Lower lobe of right lung (tissue), 2 donors: ENCODE results near the gene PARP14. TPM values are rescaled to one million over a fixed set of nuclear protein-coding genes. Genes with fewer than 3 reads are reported as not detected.

ENCODE experiments used
- ATAC-seq, 2 donors: fragments of 200-7000 bp; cut with Tn5 transposase; one replicate each; pipeline ENCODE4 v1.9.1; 2020 to 2022; ENCODE audit warnings: mild to moderate bottlenecking in 2 of 2, moderate library complexity in 2 of 2
- DNase-seq: peaks from one replicate; pipeline ENCODE4 v3.0.0-alpha.2; 2020
- H3K27ac ChIP-seq: fragments of 200-600 bp; one replicate; pipeline ENCODE4 v1.8.0; 2022
- H3K27me3 ChIP-seq: fragments of 200-600 bp; one replicate; pipeline ENCODE4 v1.8.0; 2022; ENCODE audit warnings: low read depth
- H3K36me3 ChIP-seq: fragments of 200-600 bp; one replicate; pipeline ENCODE4 v1.8.0; 2022; ENCODE audit warnings: mild to moderate bottlenecking
- H3K4me1 ChIP-seq: fragments of 200-600 bp; one replicate; pipeline ENCODE4 v1.8.0; 2022
- H3K4me3 ChIP-seq: fragments of 200-600 bp; one replicate; pipeline ENCODE4 v1.8.0; 2022; ENCODE audit warnings: mild to moderate bottlenecking
- H3K9me3 ChIP-seq: fragments of 200-600 bp; one replicate; pipeline ENCODE4 v1.8.0; 2022
- intact Hi-C: fragments of 100-400 bp; cut with DNase I; formaldehyde crosslinking; loops from one replicate; pipeline ENCODE4 v1.11.0; 2022
- long read RNA-seq: library from polyadenylated mRNA; unstranded; transcript quantifications from one replicate; pipeline ENCODE4 v2.0.0, GENCODE V29; 2021
- total RNA-seq: library from RNA; stranded (reverse); fragmentation: NEBNext Ultra II Directional; extraction: Animal tissue kit (Norgen Biotek cat#: 25700); gene quantifications from one replicate; pipeline ENCODE4 v1.2.1, GENCODE V29; 2021
- TF ChIP-seq, protein P1 (sequence below): fragments of 200-600 bp; IDR thresholded peaks from one replicate; pipeline ENCODE4 v1.8.0; 2022; ENCODE audit warnings: antibody characterized with exemption, mild to moderate bottlenecking
- donor health status: DM: no; HTN: yes; CAD: no; lungs with severe emphysema.

PARP14 gene, protein sequence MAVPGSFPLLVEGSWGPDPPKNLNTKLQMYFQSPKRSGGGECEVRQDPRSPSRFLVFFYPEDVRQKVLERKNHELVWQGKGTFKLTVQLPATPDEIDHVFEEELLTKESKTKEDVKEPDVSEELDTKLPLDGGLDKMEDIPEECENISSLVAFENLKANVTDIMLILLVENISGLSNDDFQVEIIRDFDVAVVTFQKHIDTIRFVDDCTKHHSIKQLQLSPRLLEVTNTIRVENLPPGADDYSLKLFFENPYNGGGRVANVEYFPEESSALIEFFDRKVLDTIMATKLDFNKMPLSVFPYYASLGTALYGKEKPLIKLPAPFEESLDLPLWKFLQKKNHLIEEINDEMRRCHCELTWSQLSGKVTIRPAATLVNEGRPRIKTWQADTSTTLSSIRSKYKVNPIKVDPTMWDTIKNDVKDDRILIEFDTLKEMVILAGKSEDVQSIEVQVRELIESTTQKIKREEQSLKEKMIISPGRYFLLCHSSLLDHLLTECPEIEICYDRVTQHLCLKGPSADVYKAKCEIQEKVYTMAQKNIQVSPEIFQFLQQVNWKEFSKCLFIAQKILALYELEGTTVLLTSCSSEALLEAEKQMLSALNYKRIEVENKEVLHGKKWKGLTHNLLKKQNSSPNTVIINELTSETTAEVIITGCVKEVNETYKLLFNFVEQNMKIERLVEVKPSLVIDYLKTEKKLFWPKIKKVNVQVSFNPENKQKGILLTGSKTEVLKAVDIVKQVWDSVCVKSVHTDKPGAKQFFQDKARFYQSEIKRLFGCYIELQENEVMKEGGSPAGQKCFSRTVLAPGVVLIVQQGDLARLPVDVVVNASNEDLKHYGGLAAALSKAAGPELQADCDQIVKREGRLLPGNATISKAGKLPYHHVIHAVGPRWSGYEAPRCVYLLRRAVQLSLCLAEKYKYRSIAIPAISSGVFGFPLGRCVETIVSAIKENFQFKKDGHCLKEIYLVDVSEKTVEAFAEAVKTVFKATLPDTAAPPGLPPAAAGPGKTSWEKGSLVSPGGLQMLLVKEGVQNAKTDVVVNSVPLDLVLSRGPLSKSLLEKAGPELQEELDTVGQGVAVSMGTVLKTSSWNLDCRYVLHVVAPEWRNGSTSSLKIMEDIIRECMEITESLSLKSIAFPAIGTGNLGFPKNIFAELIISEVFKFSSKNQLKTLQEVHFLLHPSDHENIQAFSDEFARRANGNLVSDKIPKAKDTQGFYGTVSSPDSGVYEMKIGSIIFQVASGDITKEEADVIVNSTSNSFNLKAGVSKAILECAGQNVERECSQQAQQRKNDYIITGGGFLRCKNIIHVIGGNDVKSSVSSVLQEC (N-terminal part only)
- 165 TPM for total RNA-seq
- long read RNA-seq, full-length matches to known transcripts = 8 of 60 reads
- long read RNA-seq, partial matches to known transcripts = 39 of 60 reads
- long read RNA-seq, other reads (novel, unspliced or antisense) = 13 of 60 reads

DNA sequence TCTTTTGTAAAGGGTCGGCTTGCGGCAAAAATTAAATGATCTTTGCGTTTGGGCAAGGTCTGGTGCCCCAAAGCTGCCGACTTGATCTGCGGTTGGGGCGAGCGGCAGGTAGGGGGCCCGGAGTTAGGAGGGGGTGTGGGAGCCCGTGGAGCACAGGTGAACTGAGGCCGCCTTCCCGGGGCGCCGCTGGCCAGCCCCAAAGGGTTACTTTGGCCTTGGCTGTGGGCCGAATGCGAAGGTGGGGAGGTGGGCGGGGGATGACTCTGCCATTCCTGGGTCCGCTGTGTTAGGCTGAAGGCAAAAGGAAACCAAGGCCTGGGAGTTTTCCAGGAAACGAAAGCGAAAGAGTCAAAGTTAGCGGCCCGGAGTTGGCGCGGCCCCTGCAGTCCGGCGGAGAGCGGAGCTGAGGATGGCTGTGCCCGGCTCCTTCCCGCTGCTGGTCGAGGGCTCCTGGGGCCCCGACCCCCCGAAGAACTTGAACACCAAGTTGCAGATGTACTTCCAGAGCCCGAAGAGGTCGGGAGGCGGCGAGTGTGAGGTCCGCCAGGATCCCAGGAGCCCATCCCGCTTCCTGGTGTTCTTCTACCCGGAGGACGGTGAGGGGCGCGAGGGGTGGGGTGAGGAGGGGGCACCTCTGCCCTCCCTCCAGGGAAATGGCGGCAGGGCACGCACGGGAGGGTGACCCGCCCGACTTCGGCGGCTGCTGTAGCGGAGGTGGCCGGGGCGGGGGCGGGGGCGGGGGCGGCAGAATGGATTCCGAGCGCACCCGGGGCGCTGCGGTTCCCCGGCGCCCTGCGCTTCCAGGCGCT is at the start of gene PARP14:
Gene PARP14, plus strand, starts transcription at position 365 of the 809 bp plus-strand sequence. Its CDS starts 45 bp downstream, at position 410.
- DNase-seq = peak; percentile 81

DNA sequence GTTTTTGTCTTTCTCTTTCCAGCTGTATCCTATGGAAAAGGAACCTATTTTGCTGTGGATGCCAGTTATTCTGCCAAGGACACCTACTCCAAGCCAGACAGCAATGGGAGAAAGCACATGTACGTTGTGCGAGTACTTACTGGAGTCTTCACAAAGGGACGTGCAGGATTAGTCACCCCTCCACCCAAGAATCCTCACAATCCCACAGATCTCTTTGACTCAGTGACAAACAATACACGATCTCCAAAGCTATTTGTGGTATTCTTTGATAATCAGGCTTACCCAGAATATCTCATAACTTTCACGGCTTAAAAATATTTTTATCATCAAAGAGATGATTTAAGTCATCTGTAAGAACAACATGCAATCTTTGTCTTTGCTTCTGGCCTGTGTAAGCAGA is 44.9 kb upstream of the PARP14 start:
- Histone ChIP-seq H3K27ac (no peak overlapping the region), H3K4me1 (no peaks in the 10 kb centered on the region), H3K27me3 (no peaks in the 10 kb centered on the region), H3K9me3 (no peaks in the 10 kb centered on the region), H3K4me3 (no peak overlapping the region), H3K36me3 (no peaks in the 10 kb centered on the region)
- DNase-seq (no peak), ATAC-seq (no peak)
- TF ChIP-seq, protein P1, sequence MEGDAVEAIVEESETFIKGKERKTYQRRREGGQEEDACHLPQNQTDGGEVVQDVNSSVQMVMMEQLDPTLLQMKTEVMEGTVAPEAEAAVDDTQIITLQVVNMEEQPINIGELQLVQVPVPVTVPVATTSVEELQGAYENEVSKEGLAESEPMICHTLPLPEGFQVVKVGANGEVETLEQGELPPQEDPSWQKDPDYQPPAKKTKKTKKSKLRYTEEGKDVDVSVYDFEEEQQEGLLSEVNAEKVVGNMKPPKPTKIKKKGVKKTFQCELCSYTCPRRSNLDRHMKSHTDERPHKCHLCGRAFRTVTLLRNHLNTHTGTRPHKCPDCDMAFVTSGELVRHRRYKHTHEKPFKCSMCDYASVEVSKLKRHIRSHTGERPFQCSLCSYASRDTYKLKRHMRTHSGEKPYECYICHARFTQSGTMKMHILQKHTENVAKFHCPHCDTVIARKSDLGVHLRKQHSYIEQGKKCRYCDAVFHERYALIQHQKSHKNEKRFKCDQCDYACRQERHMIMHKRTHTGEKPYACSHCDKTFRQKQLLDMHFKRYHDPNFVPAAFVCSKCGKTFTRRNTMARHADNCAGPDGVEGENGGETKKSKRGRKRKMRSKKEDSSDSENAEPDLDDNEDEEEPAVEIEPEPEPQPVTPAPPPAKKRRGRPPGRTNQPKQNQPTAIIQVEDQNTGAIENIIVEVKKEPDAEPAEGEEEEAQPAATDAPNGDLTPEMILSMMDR = no peak
- intact Hi-C loops = no loop called here

More for the DNA sequence above, at the start of gene PARP14:
- Histone ChIP-seq H3K27ac (peak within 1 kb of the TSS; percentile 95), H3K4me1 (peaks cover 53% of the 10 kb centered on the region), H3K9me3 (peaks cover 4% of the 10 kb centered on the region), H3K4me3 (peak within 1 kb of the TSS; percentile 87), H3K27me3 (no peaks in the 10 kb centered on the region), H3K36me3 (no peaks in the 10 kb centered on the region)
- TF ChIP-seq, protein P1 = no peak
- intact Hi-C loops = no loop called here
- ATAC-seq = peak; percentile 86 to 88

DNA sequence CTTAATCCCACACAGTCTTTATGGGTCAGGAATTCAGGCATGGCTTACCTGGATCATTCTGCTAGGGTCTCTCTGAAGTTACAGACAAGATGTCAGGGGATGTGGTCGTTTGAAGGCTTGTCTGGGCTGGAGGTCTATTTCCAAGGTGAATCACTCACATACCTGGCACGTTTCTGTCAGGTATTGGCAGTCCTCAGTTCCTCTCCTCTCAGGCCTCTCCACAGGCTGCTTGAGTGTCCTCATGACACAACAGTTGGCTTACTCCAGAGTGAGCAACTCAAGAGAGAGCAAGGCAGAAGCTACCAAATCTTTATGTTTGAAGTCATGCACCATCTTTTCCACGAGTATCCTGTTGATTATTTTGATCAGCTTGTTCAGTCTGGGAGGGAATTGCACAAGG is 43.9 kb upstream of the PARP14 start:
- no peak overlapping the region for H3K4me3 ChIP-seq
- TF ChIP-seq, protein P1 = no peak
- DNase-seq = no peak
- H3K36me3 ChIP-seq = no peaks in the 10 kb centered on the region
- H3K9me3 ChIP-seq = no peaks in the 10 kb centered on the region
- no peaks in the 10 kb centered on the region for H3K27me3 ChIP-seq
- no peaks in the 10 kb centered on the region for H3K4me1 ChIP-seq
- intact Hi-C loops = no loop called here
- peak; percentile 11 to 51 for ATAC-seq
- H3K27ac ChIP-seq = no peak overlapping the region

DNA sequence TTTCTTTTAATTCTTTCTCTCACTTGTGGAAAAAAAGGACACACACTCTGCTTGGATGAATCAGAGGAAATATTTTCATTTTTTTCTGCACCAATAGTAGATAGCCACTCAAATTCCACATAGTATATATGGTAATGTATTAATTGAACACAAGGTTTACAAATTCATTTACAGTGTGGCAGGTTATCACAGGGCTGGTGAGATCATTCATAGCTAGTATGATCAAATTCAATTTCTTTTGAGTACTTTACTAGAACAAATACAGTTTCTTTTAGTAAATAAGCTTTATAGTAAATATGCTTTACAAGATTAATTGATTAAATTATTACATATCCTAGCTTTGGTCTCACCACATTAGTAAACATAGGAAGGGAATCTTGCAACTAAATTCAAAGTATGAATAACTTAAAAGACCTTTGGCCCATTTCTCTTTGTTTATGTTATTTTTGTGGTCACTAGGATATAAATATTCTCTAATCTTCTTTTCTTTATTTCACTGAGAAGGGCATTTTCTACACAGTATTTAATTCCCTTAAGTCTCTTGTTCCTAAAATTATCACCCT is 40.1 kb upstream of the PARP14 start:
- TF ChIP-seq, protein P1 = no peak
- intact Hi-C loops = no loop called here
- H3K36me3 ChIP-seq = no peaks in the 10 kb centered on the region
- DNase-seq (no peak), ATAC-seq (no peak)
- no peak overlapping the region for H3K4me3 ChIP-seq
- H3K27ac ChIP-seq = no peak overlapping the region
- no peaks in the 10 kb centered on the region for H3K9me3 ChIP-seq
- no peaks in the 10 kb centered on the region for H3K27me3 ChIP-seq
- H3K4me1 ChIP-seq = no peaks in the 10 kb centered on the region
